GM19397 (cell line): Measurements from ENCODE around the gene ETS1.

Experiments
- ATAC-seq: cut with Tn5 transposase; IDR thresholded peaks from one replicate; pipeline ENCODE4 v1.9.1; 2021; ENCODE audit warnings: mild to moderate bottlenecking, moderate library complexity; ENCODE audit not compliant: unreplicated experiment

The ETS1 gene

DNA sequence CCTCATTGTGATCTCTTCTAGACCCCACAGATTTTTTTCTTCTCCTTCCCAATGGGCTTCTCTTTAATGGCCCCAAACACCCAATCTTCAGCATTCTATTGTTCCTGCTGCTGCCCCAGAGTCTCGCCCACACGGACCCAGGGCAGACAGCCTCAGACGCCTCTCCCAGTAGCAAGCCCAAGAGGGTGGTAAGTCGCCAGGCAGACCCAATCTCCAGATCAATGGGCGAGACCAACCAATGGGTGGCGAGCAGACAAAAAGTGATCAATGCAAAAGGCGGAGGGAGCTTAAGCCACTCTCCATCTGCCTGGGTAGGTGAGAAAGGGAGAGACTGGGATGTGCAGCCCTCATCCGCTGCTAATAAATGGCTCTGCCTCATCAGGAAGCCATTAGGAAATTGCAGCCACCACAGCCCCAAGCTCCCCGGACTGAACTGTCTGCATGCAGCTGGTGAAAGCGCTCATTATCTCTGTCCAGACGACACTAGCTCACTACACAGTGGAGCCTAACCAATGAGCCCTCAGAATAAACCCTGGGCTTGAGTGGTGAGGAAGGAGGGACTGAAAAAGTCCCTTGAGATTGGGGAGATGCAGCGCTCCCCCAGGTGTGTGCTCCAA lies 81.8 kb downstream of the ETS1 start:
- no peak for ATAC-seq

DNA sequence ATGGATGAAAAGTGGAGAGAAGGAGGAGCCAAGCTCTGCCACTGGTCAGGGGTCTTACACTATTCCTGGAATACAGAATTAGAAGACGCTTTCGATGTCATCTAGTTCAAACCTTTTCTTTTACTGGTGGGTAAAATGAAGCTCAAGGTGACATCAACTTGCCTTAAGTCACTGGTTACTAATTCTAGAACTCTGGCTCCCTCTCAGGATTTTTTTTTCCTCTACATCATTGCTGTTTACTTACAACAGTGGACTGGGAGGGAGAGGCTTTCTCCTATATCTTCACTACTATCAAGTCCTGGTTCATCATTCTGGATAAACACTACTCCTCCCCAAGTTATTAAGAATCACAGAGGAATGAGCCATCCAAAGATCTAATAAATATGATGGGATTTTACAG lies 82.9 kb downstream of the ETS1 start:
- no peak for ATAC-seq

DNA sequence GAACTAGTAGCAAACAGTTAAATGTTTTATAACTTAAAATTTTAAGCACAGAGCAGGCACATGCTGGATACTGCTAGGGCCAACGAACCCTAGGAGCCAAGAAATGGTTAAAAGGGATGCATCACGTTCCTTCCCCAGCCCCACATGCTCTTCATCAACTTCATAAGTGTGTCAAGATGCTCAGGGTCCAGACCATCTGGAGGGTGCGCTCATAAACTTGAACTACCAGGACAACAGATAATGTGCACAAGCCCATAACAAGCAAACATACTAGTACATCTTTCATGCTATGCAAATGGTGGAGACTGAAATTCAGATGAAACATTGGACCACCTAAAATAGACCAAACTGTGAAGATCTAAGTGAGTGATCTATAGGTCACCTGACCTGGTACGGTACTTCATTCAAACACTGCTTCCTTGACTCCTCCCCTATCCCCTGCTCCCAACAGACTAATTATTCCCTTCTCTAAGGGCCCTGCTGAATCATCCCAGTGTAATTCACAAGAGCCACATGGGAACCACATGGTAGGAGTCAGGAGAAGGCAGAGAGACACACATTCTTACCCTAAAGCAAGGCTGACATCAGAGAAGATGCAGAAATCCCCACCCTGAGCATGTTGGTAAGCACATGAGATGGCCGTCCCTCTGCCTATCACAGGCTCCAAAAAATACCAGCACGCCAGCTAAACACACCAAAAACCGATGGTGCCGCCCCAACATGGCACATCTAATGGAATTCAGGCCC lies 83.9 kb downstream of the ETS1 start:
- no peak for ATAC-seq

DNA sequence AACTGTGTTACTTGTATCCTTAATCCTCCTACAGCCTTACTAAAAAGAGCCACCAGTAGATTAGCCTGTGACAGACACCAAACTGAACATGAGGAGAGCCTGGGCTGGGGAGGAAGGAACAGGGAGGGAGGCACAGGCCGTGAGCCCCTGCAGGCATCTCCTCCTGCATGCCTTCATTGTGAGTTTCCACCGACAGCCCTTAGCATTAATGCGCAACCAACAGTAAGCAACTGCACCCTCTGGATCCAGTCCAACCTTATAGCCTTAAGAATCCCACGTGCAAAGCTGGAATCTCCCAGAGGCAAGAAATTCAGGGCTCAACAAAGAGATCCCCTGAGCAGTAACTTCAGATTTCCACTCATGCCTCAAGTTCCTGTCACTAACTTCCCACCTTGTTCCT lies 84.6 kb downstream of the ETS1 start:
- ATAC-seq = no peak

DNA sequence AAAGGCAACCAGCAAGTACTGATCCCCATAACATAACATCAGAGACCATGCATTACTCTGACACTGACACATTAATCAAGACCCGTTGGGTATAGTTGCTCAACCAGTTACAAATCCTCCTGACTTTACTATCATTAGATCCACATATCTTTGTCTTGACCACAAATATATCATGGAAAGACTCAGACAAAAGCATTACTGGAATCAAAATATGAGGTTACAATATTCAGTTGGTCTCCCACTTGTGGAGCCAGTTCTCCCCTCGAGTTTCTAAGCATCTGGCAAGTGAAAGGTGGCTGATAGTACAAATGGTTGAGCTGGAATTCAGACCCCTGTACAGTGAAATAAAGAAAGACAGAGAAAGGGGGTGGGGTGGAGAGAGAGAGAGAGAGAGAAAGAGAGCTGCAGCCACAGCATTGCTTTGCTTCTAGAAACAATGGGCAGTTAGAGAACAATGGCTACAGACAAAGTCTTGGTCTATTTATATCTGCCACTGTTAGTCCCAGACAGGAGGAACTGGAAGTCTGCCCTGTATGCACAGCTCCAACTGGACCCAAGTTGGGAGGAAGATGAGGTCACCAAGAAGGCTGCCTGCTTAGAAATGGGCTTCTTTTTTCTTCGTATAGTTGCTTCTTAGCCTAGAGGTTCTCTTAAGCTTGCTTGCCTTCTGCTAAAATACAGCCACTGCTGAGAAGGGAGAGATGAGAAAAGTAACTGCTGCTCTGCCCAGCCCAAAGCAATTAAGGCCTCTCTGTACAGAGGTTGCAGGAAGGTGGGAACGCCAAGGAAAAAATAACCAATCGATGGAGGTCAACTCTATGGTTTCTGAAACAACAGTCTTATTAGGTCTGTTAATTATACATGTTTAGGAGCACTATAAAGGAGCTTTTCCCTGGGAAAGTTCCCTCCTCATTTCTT lies 85.5 kb downstream of the ETS1 start:
- ATAC-seq = no peak

DNA sequence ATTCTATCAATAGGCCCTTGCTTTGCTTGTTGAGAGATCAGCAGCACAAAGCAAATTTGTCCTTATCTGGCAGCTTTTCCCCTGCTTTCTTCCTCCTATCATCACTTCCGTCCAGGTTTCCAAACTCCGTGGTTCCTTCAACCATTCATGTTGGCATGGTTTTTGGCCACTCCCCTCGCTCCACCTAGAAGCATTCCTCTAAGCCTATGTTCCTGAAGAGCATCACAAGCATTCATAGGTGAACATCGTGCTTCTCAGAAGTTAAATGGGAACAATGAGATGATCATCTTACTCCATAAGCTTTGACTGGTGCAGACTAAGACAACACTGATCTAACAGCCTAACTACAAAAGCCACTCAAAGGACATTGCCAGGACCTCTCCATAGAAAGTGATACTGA lies 86.3 kb downstream of the ETS1 start:
- ATAC-seq = no peak

DNA sequence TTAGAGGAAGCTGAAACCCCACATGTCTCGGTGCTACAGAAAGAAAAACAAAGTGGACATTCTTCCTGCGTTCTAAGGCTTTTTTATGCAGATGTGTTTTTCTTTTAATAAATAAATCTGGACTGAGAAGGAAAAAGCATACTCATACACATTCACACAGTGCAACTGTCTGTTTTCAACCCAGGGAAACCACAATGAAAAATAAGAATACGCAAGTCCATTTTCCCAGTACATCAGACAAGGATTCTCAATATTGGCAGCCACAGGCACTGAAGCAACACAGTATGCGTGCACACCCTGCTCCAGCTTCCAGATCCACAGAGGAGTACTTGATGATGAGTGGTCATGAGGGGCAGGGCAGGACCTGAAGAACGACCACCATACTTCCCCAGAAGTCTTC lies 86.9 kb downstream of the ETS1 start:
- no peak for ATAC-seq

DNA sequence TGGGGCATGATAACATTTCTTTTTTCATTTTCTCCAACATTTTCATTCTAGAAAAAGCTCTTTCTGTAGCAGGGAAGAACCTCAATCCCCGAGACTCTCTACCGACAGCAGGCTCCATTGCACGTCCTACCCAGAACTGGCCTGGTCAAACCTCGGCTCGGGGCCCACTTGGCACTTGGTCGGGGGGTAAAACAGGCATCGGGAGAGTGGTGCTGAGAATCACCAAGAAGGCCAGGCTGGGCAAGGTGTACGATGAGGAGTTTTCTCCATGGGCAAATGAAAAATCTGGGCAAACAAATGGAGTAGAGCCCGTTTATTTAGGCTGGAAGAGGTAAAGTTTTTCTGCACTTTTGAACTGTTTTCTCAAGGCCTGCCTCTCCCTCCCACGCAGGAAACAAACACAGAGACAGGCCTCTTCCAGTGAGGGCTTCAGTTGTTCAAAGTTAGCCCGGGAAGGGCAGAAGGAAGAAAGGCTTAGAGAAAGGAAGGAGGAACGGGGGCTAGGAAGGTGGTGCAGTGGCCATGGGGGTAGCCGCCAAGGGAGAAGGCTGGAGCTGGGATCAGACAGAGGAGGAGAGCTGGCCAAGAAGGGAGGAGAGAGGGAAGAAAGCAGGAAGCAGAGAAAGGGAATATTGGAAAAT lies 87.6 kb downstream of the ETS1 start:
- no peak for ATAC-seq

DNA sequence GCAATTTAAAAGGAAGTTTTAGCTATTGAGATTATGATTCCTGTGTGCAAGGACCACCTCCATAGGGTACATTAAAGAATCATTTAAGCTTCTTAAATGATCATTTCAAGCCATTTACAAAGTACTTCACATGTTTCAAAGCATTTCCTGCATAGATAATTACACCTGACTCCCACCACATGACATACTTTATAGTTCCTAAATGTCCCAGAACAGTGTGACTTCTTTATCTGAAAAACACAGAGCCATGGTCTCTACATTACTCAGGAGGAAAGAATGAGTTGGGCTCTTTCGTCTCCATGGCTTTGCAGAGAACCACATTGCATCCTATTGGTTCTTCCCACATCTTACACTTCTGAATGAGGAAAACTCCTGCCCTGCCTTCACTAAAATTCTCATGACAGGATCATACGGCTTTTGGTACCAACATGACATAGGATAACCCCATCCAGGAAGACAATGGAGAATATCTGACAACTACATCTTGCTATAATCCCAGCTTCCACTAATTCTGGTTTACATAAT lies 88.6 kb downstream of the ETS1 start:
- ATAC-seq = no peak

DNA sequence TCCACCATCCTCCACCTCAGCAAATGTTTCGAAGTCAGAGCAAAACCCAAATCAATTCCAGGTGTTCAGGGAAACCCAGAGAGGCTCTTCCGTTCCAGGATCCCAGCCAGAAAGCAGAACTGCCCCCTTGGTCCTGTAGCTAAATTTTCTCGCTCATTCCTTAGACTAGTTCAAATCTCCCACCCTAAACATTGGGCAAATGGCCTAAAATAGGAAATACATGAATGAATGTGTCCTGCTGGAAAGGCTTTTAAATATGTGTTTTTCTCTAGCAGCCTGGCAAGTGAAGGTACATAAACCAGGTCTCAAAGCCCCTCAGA lies 89.6 kb downstream of the ETS1 start:
- ATAC-seq = no peak

DNA sequence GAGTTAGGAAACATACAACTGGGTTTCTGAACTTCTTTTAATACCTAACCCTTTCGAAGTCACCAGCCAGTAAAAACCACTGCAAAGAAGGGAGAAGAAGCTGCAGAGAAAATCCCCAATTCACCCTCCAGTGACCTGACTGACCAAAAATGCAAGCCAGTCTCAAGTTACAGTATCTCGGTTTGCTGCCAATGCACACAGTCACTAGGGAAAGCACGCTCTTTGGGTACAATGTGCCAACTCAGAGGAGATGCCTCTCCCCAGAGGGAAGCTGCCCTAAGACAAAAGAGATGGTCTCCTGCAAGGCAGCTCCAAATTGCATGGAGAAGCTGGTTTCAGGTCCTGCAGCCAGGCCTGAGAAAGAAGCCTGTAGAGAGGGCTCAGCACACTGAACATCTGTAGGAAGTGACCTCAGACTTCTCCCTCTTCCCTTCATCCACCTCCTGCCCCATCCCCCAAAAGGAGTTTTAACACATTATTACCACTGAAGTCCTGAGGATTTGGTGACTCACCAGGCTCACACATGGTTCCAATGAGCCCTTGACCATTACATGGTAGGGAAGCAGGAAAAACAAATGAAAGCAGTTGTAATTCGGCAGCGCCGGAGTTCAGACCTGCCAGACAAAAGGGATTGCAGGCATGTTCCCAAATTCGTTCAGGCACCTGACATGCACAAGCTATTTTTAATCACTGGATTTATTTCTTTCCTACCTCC lies 90.1 kb downstream of the ETS1 start:
- ATAC-seq = peak; percentile 61

DNA sequence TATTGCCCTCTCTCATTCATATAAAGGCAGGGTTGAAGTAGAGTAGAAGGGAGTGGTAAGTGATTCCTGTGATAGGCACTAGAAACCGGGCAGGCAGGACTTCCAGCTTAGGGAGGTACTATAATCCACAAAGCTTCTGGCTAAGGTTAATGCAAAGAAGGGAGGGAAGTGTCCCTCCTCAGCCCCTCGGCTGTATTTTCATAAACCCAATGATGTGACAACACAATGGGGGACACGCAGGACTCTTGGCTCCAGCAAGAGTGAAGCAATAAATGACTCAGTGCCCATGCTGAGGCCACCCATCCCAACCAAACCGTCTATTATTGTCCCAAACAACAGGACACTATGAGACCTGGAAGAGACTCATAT lies 90.7 kb downstream of the ETS1 start:
- no peak for ATAC-seq

DNA sequence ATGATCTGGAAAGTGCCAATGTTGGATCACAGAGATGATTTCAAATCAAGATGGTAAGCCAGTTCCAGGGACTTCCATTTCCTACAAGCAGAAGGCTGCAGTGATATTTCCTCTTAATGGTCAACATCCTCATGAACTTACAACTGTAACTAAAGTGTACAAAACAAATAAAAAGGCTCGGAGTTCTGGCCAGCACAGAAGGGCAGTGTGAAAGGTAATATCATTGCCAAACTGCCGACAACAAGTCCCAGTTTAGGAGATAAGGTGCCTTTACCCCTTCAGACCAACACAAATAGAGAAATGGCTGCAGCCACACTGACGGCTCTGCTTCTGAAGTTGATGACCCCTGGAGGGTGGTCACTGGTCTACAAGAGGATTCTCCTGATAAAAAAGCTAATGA lies 91.1 kb downstream of the ETS1 start:
- ATAC-seq = no peak

DNA sequence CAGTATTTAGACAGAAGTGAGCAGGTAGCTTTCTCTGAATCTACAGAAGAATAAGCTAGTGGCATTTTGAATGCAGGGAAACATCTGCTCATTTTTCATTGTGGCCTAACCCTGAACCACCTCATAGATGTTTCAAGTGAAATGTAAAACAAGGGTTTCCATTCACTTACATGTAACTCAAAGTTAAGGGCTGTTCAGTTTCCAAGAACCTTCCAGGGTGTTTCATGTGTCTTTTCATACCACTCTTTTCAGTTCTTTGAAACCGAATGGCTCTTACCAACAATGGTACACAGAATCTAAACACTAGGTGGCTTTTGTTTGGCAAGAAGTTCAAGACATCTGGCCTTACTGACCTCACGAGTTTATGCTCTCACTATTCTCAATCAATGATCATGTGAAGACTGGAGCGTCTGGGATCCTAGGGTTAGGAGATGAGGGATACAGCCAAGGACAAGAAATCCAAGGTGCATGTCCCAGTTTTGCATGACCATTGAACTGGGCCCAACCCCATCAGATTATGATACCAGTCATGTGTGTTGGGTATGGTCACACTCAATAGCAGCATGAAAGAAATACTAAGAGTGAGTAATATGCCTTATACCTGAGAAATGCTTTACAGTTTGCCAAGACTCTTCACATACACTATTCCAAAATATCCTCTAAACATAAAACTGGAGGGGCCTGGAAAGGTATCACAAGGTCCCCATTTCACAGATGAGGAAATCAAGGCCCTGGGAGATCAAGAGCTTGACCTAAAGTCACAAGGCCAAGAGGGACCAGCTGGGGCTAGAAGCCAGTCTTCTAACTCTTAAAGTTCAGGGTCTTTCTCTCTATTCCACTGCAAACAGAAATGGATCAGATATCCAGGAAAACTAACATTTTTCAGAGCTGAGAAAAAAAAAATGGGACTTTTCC lies 92.7 kb downstream of the ETS1 start:
- ATAC-seq = no peak

DNA sequence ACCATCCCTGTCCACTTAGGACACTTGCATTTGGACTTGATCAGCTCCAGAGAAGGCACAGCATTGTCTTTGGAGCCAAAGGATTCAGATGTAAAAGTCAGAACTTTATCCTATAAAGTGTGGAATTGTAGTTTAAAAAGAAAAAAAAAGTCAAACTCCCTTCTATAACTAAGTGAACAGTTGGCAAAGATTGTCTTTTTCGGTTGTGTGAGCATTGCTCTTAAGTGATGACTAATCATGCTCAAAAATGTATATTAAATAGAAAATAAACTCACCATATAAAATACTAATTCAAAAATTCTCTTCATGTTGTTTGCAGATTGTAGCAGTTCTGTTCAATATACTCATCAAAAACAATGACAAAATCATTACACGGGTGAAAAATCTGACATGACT lies 93.8 kb downstream of the ETS1 start:
- no peak for ATAC-seq

DNA sequence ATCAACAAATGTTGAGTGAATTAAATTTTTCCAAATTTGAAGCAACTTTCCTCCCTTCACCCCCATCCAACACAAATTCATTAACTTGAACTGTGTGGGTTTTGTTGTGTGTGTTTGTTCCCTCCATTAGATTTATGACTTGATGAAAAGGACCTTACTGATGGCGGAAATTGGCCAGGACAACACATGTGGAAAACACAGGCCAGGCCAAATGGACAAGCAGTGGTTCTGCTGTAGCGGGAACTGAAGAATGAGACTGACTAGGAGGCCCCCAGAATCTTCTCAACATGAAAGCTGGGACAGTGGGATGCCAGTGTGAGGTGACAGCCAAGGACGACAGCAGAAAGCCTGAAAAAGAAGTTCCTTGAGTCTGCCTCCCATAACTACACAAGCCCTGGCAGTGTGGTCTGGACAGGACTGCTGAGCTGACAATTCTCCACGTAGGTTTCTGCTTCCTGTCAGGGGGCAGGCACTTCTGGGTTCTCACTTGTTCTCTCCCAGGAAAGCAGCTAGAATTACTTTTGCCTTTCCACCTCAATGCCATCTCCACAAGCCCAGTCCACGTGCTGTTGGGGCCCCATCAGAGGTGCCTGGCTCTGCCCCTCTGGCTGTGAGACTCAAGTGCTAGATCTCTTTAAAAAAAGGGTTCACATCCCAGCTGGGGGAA lies 94.3 kb downstream of the ETS1 start:
- ATAC-seq = no peak

DNA sequence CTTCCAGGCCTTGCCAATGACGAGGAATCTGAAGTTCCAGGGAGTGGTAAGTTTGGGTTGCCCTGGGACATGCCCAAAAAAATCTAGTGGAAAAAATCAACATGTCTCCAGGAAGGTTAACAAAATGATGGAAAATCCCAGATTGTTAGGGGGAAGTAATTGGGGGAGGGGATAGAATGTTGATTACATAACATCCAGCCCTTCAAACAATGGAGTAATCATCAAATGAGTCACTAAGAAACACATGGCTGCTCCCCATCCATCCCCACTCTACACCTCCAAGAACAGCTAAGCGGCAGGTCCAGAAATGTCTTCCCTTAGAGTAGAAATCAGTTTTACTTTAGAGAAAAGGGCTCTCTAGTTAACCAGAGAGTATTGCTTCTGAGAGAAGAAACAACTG lies 94.9 kb downstream of the ETS1 start:
- no peak for ATAC-seq

DNA sequence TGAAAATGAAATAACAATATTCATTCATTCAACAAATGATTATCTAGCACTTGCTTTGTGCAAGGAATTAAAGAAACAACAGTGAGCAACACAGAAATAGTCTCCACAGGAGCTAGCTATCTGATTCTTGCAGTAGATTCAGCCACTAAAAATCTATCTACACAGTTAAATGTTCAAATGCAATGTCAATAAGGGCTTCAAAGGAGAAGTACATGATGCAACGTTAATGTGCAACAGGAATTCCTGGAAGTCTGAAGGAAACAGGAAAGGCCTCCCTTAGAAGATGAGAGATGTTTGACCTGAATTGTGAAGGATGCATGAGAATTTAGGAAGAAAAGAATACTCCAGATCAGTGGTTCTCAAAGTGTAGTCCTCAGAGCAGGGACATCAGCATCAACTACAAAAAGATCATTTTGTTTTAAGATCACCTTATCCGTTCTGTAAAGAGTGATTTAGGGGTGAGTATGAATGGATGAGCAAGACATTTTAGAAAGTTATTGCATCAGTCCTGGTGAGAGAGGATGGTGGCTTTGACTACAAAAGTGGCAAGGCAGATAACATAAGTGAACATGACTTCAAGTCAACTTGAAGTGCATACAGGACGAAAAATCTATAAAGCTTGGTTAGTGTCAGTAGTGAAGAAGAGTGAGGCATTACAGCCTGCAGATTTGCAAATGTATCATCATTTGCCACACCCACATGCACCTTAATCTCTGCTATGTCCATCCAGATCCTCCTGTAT lies 96.0 kb downstream of the ETS1 start:
- ATAC-seq = no peak
